Smooth muscle cell (in vitro differentiated cells): ENCODE data around the gene OPRM1. TPM values are rescaled to one million over a fixed set of nuclear protein-coding genes. Genes with fewer than 3 reads are reported as not detected.

Source experiments
- DNase-seq: peaks from one replicate; lab custom pipeline; 2025; ENCODE audit not compliant: unreplicated experiment; lab: John Stamatoyannopoulos, UW
- H2AFZ ChIP-seq: fragments of 200-600 bp; sonication (generic); 2 replicates; pipeline ENCODE4 v1.6.0; 2016; ENCODE audit warnings: antibody characterized with exemption, low read depth, mild to moderate bottlenecking
- H3F3A ChIP-seq: fragments of 200-600 bp; sonication (generic); 2 replicates; pipeline ENCODE4 v1.6.0; 2017; ENCODE audit warnings: antibody characterized with exemption, low read depth
- H3K27ac ChIP-seq: fragments of 200-600 bp; sonication (generic); 2 replicates; pipeline ENCODE4 v1.5.1; 2016; ENCODE audit warnings: low read depth, mild to moderate bottlenecking
- H3K27me3 ChIP-seq: fragments of 200-600 bp; sonication (generic); 2 replicates; pipeline ENCODE4 v1.6.1; 2016; ENCODE audit warnings: low read depth, mild to moderate bottlenecking
- H3K36me3 ChIP-seq: fragments of 200-600 bp; sonication (generic); 2 replicates; pipeline ENCODE4 v1.5.1; 2016; ENCODE audit warnings: low read depth
- H3K4me1 ChIP-seq: fragments of 200-600 bp; sonication (generic); 2 replicates; pipeline ENCODE4 v1.5.1; 2016; ENCODE audit warnings: low read depth
- H3K4me2 ChIP-seq: fragments of 200-600 bp; sonication (generic); 2 replicates; pipeline ENCODE4 v1.6.0; 2016; ENCODE audit warnings: mild to moderate bottlenecking
- H3K4me3 ChIP-seq: fragments of 200-600 bp; sonication (generic); 2 replicates; pipeline ENCODE4 v1.5.1; 2016; ENCODE audit warnings: mild to moderate bottlenecking
- H3K79me2 ChIP-seq: fragments of 200-600 bp; sonication (generic); 2 replicates; pipeline ENCODE4 v1.6.0; 2016; ENCODE audit warnings: low read depth, mild to moderate bottlenecking
- H3K9ac ChIP-seq: fragments of 200-600 bp; sonication (generic); 2 replicates; pipeline ENCODE4 v1.6.0; 2016; ENCODE audit warnings: low read depth
- H3K9me3 ChIP-seq: fragments of 200-600 bp; sonication (generic); replicated peaks from 2 replicates; pipeline ENCODE4 v1.5.1; 2016; ENCODE audit warnings: low read depth
- H4K20me1 ChIP-seq: fragments of 200-600 bp; sonication (generic); 2 replicates; pipeline ENCODE4 v1.6.0; 2016; ENCODE audit warnings: low read depth
- WGBS: methylation state at CpG from one replicate; pipeline ENCODE4 v1.1.7; 2016; ENCODE audit warnings: low lambda C conversion rate; 5-methylcytosine and 5-hydroxymethylcytosine counted together
- polyA plus RNA-seq: library from polyadenylated mRNA; unstranded; fragments of >200 nt; fragmentation: Nextera tagmentation; extraction: Ambion mirVana; gene quantifications from 2 replicates; pipeline ENCODE4 v1.2.1, GENCODE V29; 2016
- total RNA-seq: library from RNA; depleted of rRNA; stranded (reverse); fragments of >200 nt; gene quantifications from 2 replicates; pipeline ENCODE4 v1.2.3, GENCODE V29; 2014
- TF ChIP-seq, protein P1 (sequence below): fragments of 200-600 bp; sonication (generic); IDR thresholded peaks from 2 replicates; pipeline ENCODE4 v1.5.1; 2017; ENCODE audit warnings: borderline replicate concordance, mild to moderate bottlenecking, antibody characterized with exemption; ENCODE audit not compliant: insufficient read depth, poor library complexity, severe bottlenecking

Gene OPRM1
- total and polyA plus RNA-seq, 2 experiments from 2014 or later, result not detected

GRCh38 chr6:154222716-154223115, 183.7 kb downstream of the OPRM1 start:
- WGBS, result 81% methylated on average over 6 of the region's 6 CpGs
- H3K36me3 ChIP-seq, result no peaks in the 10 kb centered on the region

DNA sequence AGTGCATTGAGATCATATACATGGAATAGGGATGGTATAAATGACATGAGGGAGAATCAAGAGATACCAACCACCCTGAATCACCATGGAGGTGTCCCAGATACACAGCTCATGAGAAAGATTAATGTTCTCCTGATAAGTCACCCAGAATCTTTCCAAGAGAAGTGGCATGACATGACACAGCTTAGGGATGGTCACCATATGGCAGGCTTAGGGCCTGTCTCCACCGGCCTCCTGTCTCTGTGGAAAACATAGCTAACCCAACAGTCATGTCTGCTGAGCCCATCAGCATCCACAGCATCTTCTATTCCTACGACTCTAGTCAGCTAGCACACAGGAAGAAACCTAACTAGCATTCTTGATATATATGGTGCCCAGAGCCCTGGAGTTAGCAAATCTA, 184.3 kb downstream of the OPRM1 start:
- Histone ChIP-seq H2AFZ (no peak overlapping the region), H4K20me1 (no peaks in the 10 kb centered on the region), H3K4me2 (no peak overlapping the region), H3K27ac (no peak overlapping the region), H3K79me2 (no peaks in the 10 kb centered on the region), H3K27me3 (no peaks in the 10 kb centered on the region), H3K4me1 (peaks cover 11% of the 10 kb centered on the region), H3K36me3 (no peaks in the 10 kb centered on the region), H3K9me3 (no peaks in the 10 kb centered on the region), H3F3A (no peaks in the 10 kb centered on the region), H3K9ac (no peak overlapping the region), H3K4me3 (no peak overlapping the region)
- 83% methylated on average over 2 of the region's 2 CpGs for WGBS
- no peak for DNase-seq
- TF ChIP-seq, protein P1, sequence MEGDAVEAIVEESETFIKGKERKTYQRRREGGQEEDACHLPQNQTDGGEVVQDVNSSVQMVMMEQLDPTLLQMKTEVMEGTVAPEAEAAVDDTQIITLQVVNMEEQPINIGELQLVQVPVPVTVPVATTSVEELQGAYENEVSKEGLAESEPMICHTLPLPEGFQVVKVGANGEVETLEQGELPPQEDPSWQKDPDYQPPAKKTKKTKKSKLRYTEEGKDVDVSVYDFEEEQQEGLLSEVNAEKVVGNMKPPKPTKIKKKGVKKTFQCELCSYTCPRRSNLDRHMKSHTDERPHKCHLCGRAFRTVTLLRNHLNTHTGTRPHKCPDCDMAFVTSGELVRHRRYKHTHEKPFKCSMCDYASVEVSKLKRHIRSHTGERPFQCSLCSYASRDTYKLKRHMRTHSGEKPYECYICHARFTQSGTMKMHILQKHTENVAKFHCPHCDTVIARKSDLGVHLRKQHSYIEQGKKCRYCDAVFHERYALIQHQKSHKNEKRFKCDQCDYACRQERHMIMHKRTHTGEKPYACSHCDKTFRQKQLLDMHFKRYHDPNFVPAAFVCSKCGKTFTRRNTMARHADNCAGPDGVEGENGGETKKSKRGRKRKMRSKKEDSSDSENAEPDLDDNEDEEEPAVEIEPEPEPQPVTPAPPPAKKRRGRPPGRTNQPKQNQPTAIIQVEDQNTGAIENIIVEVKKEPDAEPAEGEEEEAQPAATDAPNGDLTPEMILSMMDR, result no peak

More at GRCh38 chr6:154222716-154223115, 183.7 kb downstream of the OPRM1 start:
- Histone ChIP-seq H3K27me3 (no peaks in the 10 kb centered on the region), H3K27ac (no peak overlapping the region), H3K4me1 (peaks cover 15% of the 10 kb centered on the region), H4K20me1 (no peaks in the 10 kb centered on the region), H3K4me2 (no peak overlapping the region), H3K9ac (no peak overlapping the region), H3K9me3 (no peaks in the 10 kb centered on the region), H3F3A (no peaks in the 10 kb centered on the region), H3K79me2 (no peaks in the 10 kb centered on the region), H2AFZ (no peak overlapping the region), H3K4me3 (no peak overlapping the region)
- no peak for DNase-seq
- TF ChIP-seq, protein P1, result no peak

DNA sequence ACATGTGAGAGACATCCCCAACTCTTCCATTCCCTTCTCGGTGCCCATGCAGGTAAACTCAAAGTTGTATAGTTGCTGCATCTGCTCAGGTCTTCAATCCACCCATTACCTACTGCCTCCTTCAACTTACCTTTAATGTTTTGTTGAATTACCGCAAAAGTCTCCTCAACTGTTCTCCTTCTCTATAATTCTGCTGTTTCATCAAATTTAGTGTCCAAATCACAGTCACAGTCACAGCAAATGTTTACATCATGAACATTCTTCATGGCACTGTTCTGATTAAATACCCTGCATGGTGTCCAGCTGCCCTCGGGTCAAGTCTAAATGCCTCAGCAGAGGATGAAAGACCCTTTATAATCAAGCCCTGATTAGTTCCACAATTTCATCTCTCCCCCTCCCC, 187.4 kb downstream of the OPRM1 start:
- Histone ChIP-seq H3K4me3 (no peak overlapping the region), H3F3A (no peaks in the 10 kb centered on the region), H3K79me2 (no peaks in the 10 kb centered on the region), H3K9me3 (no peaks in the 10 kb centered on the region), H2AFZ (no peak overlapping the region), H3K36me3 (no peaks in the 10 kb centered on the region), H3K27me3 (no peaks in the 10 kb centered on the region), H3K9ac (no peak overlapping the region), H3K4me1 (no peaks in the 10 kb centered on the region), H4K20me1 (no peaks in the 10 kb centered on the region), H3K4me2 (no peak overlapping the region), H3K27ac (no peak overlapping the region)
- no peak for DNase-seq
- TF ChIP-seq, protein P1, result no peak
- WGBS, result 91% methylated on average over 3 of the region's 3 CpGs

DNA sequence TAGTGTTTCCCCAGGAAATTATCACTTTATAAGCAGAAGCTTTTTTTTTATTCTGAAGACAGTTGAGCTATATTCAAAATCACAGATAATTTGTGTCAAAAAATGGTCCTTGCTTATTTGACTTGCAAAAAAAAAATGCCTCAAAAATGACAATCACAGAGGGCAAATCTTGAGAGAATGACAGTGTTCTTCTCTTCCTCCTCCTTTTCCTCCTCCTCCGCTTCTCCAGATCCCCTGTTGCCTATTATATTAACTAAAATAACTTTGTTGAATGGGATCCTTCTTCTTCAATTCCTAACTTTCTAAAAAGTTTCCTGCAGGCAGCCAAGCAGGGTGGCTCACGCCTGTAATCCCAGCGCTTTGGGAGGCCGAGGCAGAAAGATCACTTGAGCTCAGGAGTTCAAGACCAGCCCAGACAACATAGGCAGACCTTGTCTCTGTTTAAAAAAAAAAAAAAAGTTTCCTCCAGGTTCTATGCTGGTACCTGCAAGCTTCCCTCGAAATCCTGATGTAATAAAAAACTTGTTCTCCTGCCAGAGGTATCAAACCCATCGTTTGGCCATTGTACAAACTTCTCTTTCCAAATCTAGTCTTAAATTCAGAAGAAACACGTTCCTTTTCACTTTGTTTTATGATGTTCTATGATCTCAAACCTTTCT, 189.0 kb downstream of the OPRM1 start:
- Histone ChIP-seq H3K4me2 (no peak overlapping the region), H3K36me3 (no peaks in the 10 kb centered on the region), H3K27ac (no peak overlapping the region), H3K4me1 (no peaks in the 10 kb centered on the region), H3K4me3 (no peak overlapping the region), H2AFZ (no peak overlapping the region), H3K9ac (no peak overlapping the region), H4K20me1 (no peaks in the 10 kb centered on the region), H3K9me3 (no peaks in the 10 kb centered on the region), H3K27me3 (no peaks in the 10 kb centered on the region), H3K79me2 (no peaks in the 10 kb centered on the region), H3F3A (no peaks in the 10 kb centered on the region)
- TF ChIP-seq, protein P1, result no peak
- DNase-seq, result no peak
- 84% methylated on average over 7 of the region's 7 CpGs for WGBS
